Keratinocyte (primary cell): ENCODE measurements around the gene CNTRL. TPM values are rescaled to one million over a fixed set of nuclear protein-coding genes. Genes with fewer than 3 reads are reported as not detected.

Experiments used
- DNase-seq: peaks from one replicate; pipeline ENCODE4 v3.0.0-alpha.2; 2011; ENCODE audit warnings: low read depth, missing footprints, low spot score
- FAIRE-seq: peaks from 2 replicates; lab custom pipeline; 2011; peaks lifted over from hg19 to GRCh38; lab: Jason Lieb, UNC
- H2AFZ ChIP-seq: 2 replicates; pipeline ENCODE4 v1.6.0; 2012; ENCODE audit warnings: low read length, control low read depth, inconsistent platforms; ENCODE audit not compliant: control insufficient read depth
- H3K27ac ChIP-seq: 2 replicates; pipeline ENCODE4 v1.5.1; 2011; ENCODE audit warnings: low read length; ENCODE audit not compliant: control insufficient read depth, insufficient read depth
- H3K27me3 ChIP-seq: 3 replicates; pipeline ENCODE4 v1.6.0; 2011; ENCODE audit warnings: low read length; ENCODE audit not compliant: control insufficient read depth, insufficient read depth; ENCODE audit errors: extremely low read depth
- H3K36me3 ChIP-seq, 2 experiments: 2 replicates in 1 of 2; 3 replicates in 1 of 2; pipeline ENCODE4 v1.5.1; 2011; ENCODE audit warnings: low read length in 2 of 2, mild to moderate bottlenecking in 1 of 2; ENCODE audit not compliant: control insufficient read depth in 2 of 2, insufficient read depth in 2 of 2; ENCODE audit errors: extremely low read depth in 1 of 2
- H3K4me1 ChIP-seq: 3 replicates; pipeline ENCODE4 v1.5.1; 2011; ENCODE audit warnings: low read length; ENCODE audit not compliant: control insufficient read depth, insufficient read depth; ENCODE audit errors: extremely low read depth
- H3K4me2 ChIP-seq: 3 replicates; pipeline ENCODE4 v1.6.0; 2011; ENCODE audit warnings: low read depth, low read length; ENCODE audit not compliant: control insufficient read depth, insufficient read depth; ENCODE audit errors: extremely low read depth
- H3K4me3 ChIP-seq, 3 experiments: fragments of 200-600 bp in 1 of 3; sonication (generic) in 1 of 3; 2 replicates in 2 of 3; 3 replicates in 1 of 3; pipeline ENCODE4 v1.5.1; 2011 to 2016; ENCODE audit warnings: low read length in 3 of 3, mild to moderate bottlenecking in 3 of 3, control low read depth in 2 of 3, inconsistent platforms in 1 of 3, low read depth in 1 of 3, mixed read lengths in 1 of 3, mixed run types in 1 of 3, moderate library complexity in 1 of 3; ENCODE audit not compliant: control insufficient read depth in 2 of 3, insufficient read depth in 2 of 3; ENCODE audit errors: extremely low read depth in 1 of 3
- H3K79me2 ChIP-seq: 2 replicates; pipeline ENCODE4 v1.6.0; 2012; ENCODE audit warnings: low read length; ENCODE audit not compliant: control insufficient read depth, insufficient read depth
- H3K9ac ChIP-seq: 3 replicates; pipeline ENCODE4 v1.6.0; 2011; ENCODE audit warnings: low read length; ENCODE audit not compliant: control insufficient read depth, insufficient read depth; ENCODE audit errors: extremely low read depth
- H3K9me1 ChIP-seq: 3 replicates; pipeline ENCODE4 v1.6.0; 2011; ENCODE audit warnings: low read length; ENCODE audit not compliant: control insufficient read depth, insufficient read depth; ENCODE audit errors: extremely low read depth
- H3K9me3 ChIP-seq: 2 replicates; pipeline ENCODE4 v1.5.1; 2012; ENCODE audit warnings: low read depth, low read length; ENCODE audit not compliant: control insufficient read depth
- H4K20me1 ChIP-seq: 3 replicates; pipeline ENCODE4 v1.6.0; 2011; ENCODE audit warnings: low read length; ENCODE audit not compliant: control insufficient read depth, insufficient read depth; ENCODE audit errors: extremely low read depth
- CTCF ChIP-seq, 3 experiments: IDR thresholded peaks in 1 of 3; conservative IDR thresholded peaks in 1 of 3; optimal IDR thresholded peaks in 1 of 3; 2 replicates in 2 of 3; 3 replicates in 1 of 3; pipeline versions ENCODE3 to v1.5.1; 2011; ENCODE audit warnings: low read length in 3 of 3, mild to moderate bottlenecking in 3 of 3, moderate library complexity in 2 of 3, control low read depth in 1 of 3, inconsistent platforms in 1 of 3; ENCODE audit not compliant: insufficient read depth in 2 of 3; ENCODE audit errors: extremely low read depth in 1 of 3
- EZH2 ChIP-seq: IDR thresholded peaks from one replicate; pipeline ENCODE4 v1.6.1; 2012; ENCODE audit warnings: inconsistent platforms, mild to moderate bottlenecking, low read length, moderate library complexity
- dilution Hi-C: fragments of 300-500 bp; cut with MboI; formaldehyde crosslinking; loops from one replicate; pipeline ENCODE4 v1.7.0; 2020; ENCODE audit warnings: low sequenced_read_pairs; ENCODE audit not compliant: extremely low pct_ligation_motif_present
- polyA plus RNA-seq, 5 experiments: library from polyadenylated mRNA; depleted of rRNA in 3 of 5; stranded (reverse) in 3 of 5; stranded (forward) in 1 of 5; unstranded in 1 of 5; fragments of >200 nt; gene quantifications; 1 replicate in 1 of 5; 2 replicates in 3 of 5; 3 replicates in 1 of 5; pipeline versions ENCODE4 v1.2.1 to v1.2.3, GENCODE V29; 2011 to 2012; ENCODE audit warnings: missing spikeins in 2 of 5, low read depth in 1 of 5, low replicate concordance in 1 of 5

Gene CNTRL
- polyA plus RNA-seq, 1 donor (not counting 4 experiments of a cell fraction or from before 2014, with no cell fraction given) = 5.3 TPM

DNA sequence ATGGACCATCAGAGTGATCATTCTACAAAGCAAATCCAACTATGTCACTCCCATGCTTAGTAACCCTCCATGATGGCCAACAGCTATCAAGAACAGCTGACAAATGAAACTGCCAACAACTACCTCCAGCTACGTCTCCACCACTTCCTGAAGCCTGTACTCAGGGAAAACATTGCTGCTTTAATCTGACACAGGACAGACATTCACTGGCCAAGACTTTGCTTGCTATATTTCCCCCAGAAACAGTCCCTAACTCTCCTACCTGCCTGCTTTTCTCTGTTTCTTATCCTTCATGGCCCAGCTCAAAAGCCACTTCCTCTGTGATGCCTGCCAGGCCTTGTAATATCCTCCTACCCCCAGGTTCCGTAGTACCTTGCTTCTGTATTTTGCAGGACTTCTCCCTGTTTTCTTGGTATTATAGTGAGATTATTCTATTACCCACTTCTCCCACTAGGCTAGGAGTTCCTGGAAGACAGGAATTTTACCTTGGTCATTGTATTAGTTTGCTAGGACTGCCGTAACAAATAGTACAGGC is 141.6 kb downstream of the CNTRL start:
- Histone ChIP-seq H3K27me3 (no peaks in the 10 kb centered on the region), H3K9me1 (no peaks in the 10 kb centered on the region), H3K36me3 (no peaks in the 10 kb centered on the region), H3K9me3 (no peaks in the 10 kb centered on the region), H3K9ac (no peak overlapping the region), H2AFZ (no peak overlapping the region), H3K4me1 (peaks cover 9% of the 10 kb centered on the region), H3K4me3 (no peak overlapping the region), H3K79me2 (no peaks in the 10 kb centered on the region), H4K20me1 (no peaks in the 10 kb centered on the region), H3K27ac (no peak overlapping the region), H3K4me2 (no peak overlapping the region)
- FAIRE-seq = no peak
- dilution Hi-C loops = no loop called here
- DNase-seq = no peak
- TF ChIP-seq CTCF (optimal IDR thresholded peaks at IDR 0.05 in 1 of 3, IDR thresholded peaks at IDR 0.05 in 1 of 3, conservative IDR thresholded peaks at IDR 0.05 in 1 of 3; ENCODE audit: extremely low read depth in 1 of 3, insufficient read depth in 2 of 3, low read length in 3 of 3) (no peak), EZH2 (no peak)

- DNase-seq = no peak
- Histone ChIP-seq H3K4me1 (peaks cover 11% of the 10 kb centered on the region), H3K9ac (no peak overlapping the region), H3K79me2 (no peaks in the 10 kb centered on the region), H3K27me3 (no peaks in the 10 kb centered on the region), H3K27ac (no peak overlapping the region), H3K4me3 (no peak overlapping the region), H3K36me3 (no peaks in the 10 kb centered on the region), H3K9me1 (no peaks in the 10 kb centered on the region), H3K4me2 (no peak overlapping the region), H3K9me3 (no peaks in the 10 kb centered on the region), H4K20me1 (no peaks in the 10 kb centered on the region), H2AFZ (no peak overlapping the region)
- FAIRE-seq = no peak
- dilution Hi-C loops = no loop called here
- no peak for TF ChIP-seq CTCF (optimal IDR thresholded peaks at IDR 0.05 in 1 of 3, IDR thresholded peaks at IDR 0.05 in 1 of 3, conservative IDR thresholded peaks at IDR 0.05 in 1 of 3; ENCODE audit: extremely low read depth in 1 of 3, insufficient read depth in 2 of 3, low read length in 3 of 3)
- no peak for TF ChIP-seq EZH2
These were observed 143.0 kb downstream of the CNTRL start for GRCh38 chr9:121217609-121218292.
